ENCODE data around the gene ZFPM1. TPM values are rescaled to one million over a fixed set of nuclear protein-coding genes. Genes with fewer than 3 reads are reported as not detected.

ZFPM1 gene
- total RNA-seq, 1 experiment from 2014 or later: 3.9 TPM

GRCh38 chr16:88472069-88472468 lies 19.0 kb downstream of the ZFPM1 start:
- H3K9me3 ChIP-seq (ENCODE audit: control insufficient read depth, insufficient read depth, low read depth, low read length): no peaks in the 10 kb centered on the region
- POLR2A ChIA-PET: no interaction called here
- no peaks in the 10 kb centered on the region for H3K27me3 ChIP-seq (ENCODE audit: control insufficient read depth, insufficient read depth, low read length)
- intact Hi-C loops (cut with micrococcal nuclease; ENCODE audit: unreplicated experiment): no loop called here
- in situ Hi-C loops (cut with HindIII; ENCODE audit: low pct_unique_long_range_greater_than_20kb, low sequenced_read_pairs): no loop called here
- no peak overlapping the region for H3K4me3 ChIP-seq (ENCODE audit: low read depth in 2 of 2, low read length in 2 of 2)
- no peaks in the 10 kb centered on the region for H3K36me3 ChIP-seq (ENCODE audit: control insufficient read depth, insufficient read depth, low read length)
- H3K4me1 ChIP-seq (ENCODE audit: control insufficient read depth, insufficient read depth, low read length): no peaks in the 10 kb centered on the region
- no peak overlapping the region for H3K27ac ChIP-seq (ENCODE audit: low read length)
- ATAC-seq (no peak), DNase-seq (ENCODE audit: low read depth, low spot score) (no peak)
- CTCF ChIA-PET: no interaction called here
- BruUV-seq (replicated peaks): no TSS peak
- TF ChIP-seq SIN3A (IDR thresholded peaks at IDR 0.05; ENCODE audit: borderline replicate concordance, insufficient read depth, low read depth, low read length) (no peak), TCF7L2 (IDR thresholded peaks at IDR 0.05; ENCODE audit: low read depth, low read length) (no peak), CTCF (IDR thresholded peaks at IDR 0.05) (no peak), POLR2AphosphoS5 (IDR thresholded peaks at IDR 0.05; ENCODE audit: low read depth, low read length) (no peak), REST (IDR thresholded peaks at IDR 0.05; ENCODE audit: insufficient read depth in 1 of 2, low read depth in 2 of 2, low read length in 1 of 2) (no peak)

GRCh38 chr16:88472637-88473205 lies 19.6 kb downstream of the ZFPM1 start:
- BruUV-seq (replicated peaks): no TSS peak
- DNase-seq (ENCODE audit: low read depth, low spot score) (no peak), ATAC-seq (no peak)
- H3K36me3 ChIP-seq (ENCODE audit: control insufficient read depth, insufficient read depth, low read length): no peaks in the 10 kb centered on the region
- CTCF ChIA-PET: no interaction called here
- H3K9me3 ChIP-seq (ENCODE audit: control insufficient read depth, insufficient read depth, low read depth, low read length): no peaks in the 10 kb centered on the region
- no peaks in the 10 kb centered on the region for H3K27me3 ChIP-seq (ENCODE audit: control insufficient read depth, insufficient read depth, low read length)
- no peak overlapping the region for H3K27ac ChIP-seq (ENCODE audit: low read length)
- intact Hi-C loops (cut with micrococcal nuclease; ENCODE audit: unreplicated experiment): no loop called here
- TF ChIP-seq TCF7L2 (IDR thresholded peaks at IDR 0.05; ENCODE audit: low read depth, low read length) (no peak), POLR2AphosphoS5 (IDR thresholded peaks at IDR 0.05; ENCODE audit: low read depth, low read length) (no peak), REST (IDR thresholded peaks at IDR 0.05; ENCODE audit: insufficient read depth in 1 of 2, low read depth in 2 of 2, low read length in 1 of 2) (no peak), CTCF (IDR thresholded peaks at IDR 0.05) (no peak), SIN3A (IDR thresholded peaks at IDR 0.05; ENCODE audit: borderline replicate concordance, insufficient read depth, low read depth, low read length) (no peak)
- in situ Hi-C loops (cut with HindIII; ENCODE audit: low pct_unique_long_range_greater_than_20kb, low sequenced_read_pairs): no loop called here
- H3K4me3 ChIP-seq (ENCODE audit: low read depth in 2 of 2, low read length in 2 of 2): no peak overlapping the region
- H3K4me1 ChIP-seq (ENCODE audit: control insufficient read depth, insufficient read depth, low read length): no peaks in the 10 kb centered on the region
- POLR2A ChIA-PET: no interaction called here

Data from Panc1 (cell line).